Upper lobe of right lung (tissue), 1 donor: ENCODE measurements around the gene TCF19. TPM values are rescaled to one million over a fixed set of nuclear protein-coding genes. Genes with fewer than 3 reads are reported as not detected.
A peak's percentile ranks its signal among the peaks of the same experiment; 100 is the strongest.
"Not testable (repeated sequence)": the region's sequence is repeated elsewhere in the genome, so short reads cannot be mapped to it uniquely, and the experiment has no call there.

Source experiments
- ATAC-seq: fragments of 200-7000 bp; cut with Tn5 transposase; one replicate; pipeline ENCODE4 v1.9.1; 2020; ENCODE audit warnings: mild to moderate bottlenecking, moderate library complexity
- DNase-seq: peaks from one replicate; pipeline ENCODE4 v3.0.0-alpha.2; 2020
- H3K27ac ChIP-seq: fragments of 200-600 bp; one replicate; pipeline ENCODE4 v1.8.0; 2022
- H3K27me3 ChIP-seq: fragments of 200-600 bp; one replicate; pipeline ENCODE4 v1.8.0; 2022; ENCODE audit warnings: mild to moderate bottlenecking
- H3K36me3 ChIP-seq: fragments of 200-600 bp; one replicate; pipeline ENCODE4 v1.8.0; 2022
- H3K4me1 ChIP-seq: fragments of 200-600 bp; one replicate; pipeline ENCODE4 v1.8.0; 2022
- H3K4me3 ChIP-seq: fragments of 200-600 bp; one replicate; pipeline ENCODE4 v1.8.0; 2022; ENCODE audit warnings: mild to moderate bottlenecking
- H3K9me3 ChIP-seq: fragments of 200-600 bp; one replicate; pipeline ENCODE4 v1.8.0; 2022
- intact Hi-C: fragments of 100-400 bp; cut with DNase I; formaldehyde crosslinking; loops from one replicate; pipeline ENCODE4 v1.11.0; 2022
- total RNA-seq: library from RNA; stranded (reverse); fragmentation: NEBNext Ultra II Directional; extraction: Animal tissue kit (Norgen Biotek cat#: 25700); gene quantifications from one replicate; pipeline ENCODE4 v1.2.1, GENCODE V29; 2021
- TF ChIP-seq, protein P1 (sequence below): fragments of 200-600 bp; IDR thresholded peaks from one replicate; pipeline ENCODE4 v1.8.0; 2022; ENCODE audit warnings: antibody characterized with exemption
- donor health status: DM: no; HTN: yes; CAD: no; lungs with severe emphysema.

The TCF19 gene
- total RNA-seq, 1 donor from 2014 or later = 4.5 TPM

DNA sequence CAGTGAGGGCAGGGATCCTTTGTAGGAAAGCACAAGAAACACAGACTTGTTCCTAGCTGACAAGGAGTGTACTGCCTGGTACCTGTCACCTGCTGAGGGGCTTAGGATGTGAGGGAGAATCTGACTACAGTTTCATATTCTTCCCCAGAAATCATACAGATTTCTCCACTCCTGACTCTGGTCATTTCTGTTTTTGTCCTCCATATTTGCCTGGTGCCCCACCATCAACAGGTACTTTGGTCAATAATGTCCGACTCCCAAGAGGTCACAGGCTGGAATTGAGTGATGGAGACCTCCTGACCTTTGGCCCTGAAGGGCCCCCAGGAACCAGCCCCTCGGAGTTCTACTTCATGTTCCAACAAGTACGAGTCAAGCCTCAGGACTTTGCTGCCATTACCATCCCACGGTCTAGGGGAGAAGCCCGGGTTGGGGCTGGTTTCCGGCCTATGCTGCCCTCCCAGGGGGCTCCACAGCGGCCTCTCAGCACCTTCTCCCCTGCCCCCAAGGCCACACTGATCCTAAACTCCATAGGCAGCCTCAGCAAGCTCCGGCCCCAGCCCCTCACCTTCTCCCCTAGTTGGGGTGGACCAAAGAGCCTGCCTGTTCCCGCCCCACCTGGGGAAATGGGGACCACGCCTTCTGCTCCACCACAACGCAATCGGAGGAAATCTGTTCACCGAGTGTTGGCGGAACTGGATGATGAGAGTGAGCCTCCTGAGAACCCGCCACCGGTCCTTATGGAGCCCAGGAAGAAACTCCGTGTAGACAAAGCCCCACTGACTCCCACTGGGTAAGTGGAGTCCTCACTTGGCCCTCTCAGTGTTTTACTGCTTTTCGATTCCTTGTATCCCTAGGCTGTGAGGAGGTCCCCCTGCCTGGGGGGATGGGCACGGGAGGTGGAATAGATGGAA, 3.1 kb downstream of the TCF19 start:
- no peak for DNase-seq
- peaks cover 11% of the 10 kb centered on the region for H3K4me1 ChIP-seq
- H3K4me3 ChIP-seq = no peak overlapping the region
- H3K36me3 ChIP-seq = no peaks in the 10 kb centered on the region
- H3K27me3 ChIP-seq = no peaks in the 10 kb centered on the region
- H3K9me3 ChIP-seq = no peaks in the 10 kb centered on the region
- intact Hi-C loops = no loop called here
- ATAC-seq = no peak
- TF ChIP-seq, protein P1, sequence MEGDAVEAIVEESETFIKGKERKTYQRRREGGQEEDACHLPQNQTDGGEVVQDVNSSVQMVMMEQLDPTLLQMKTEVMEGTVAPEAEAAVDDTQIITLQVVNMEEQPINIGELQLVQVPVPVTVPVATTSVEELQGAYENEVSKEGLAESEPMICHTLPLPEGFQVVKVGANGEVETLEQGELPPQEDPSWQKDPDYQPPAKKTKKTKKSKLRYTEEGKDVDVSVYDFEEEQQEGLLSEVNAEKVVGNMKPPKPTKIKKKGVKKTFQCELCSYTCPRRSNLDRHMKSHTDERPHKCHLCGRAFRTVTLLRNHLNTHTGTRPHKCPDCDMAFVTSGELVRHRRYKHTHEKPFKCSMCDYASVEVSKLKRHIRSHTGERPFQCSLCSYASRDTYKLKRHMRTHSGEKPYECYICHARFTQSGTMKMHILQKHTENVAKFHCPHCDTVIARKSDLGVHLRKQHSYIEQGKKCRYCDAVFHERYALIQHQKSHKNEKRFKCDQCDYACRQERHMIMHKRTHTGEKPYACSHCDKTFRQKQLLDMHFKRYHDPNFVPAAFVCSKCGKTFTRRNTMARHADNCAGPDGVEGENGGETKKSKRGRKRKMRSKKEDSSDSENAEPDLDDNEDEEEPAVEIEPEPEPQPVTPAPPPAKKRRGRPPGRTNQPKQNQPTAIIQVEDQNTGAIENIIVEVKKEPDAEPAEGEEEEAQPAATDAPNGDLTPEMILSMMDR = no peak
- H3K27ac ChIP-seq = no peak overlapping the region

DNA sequence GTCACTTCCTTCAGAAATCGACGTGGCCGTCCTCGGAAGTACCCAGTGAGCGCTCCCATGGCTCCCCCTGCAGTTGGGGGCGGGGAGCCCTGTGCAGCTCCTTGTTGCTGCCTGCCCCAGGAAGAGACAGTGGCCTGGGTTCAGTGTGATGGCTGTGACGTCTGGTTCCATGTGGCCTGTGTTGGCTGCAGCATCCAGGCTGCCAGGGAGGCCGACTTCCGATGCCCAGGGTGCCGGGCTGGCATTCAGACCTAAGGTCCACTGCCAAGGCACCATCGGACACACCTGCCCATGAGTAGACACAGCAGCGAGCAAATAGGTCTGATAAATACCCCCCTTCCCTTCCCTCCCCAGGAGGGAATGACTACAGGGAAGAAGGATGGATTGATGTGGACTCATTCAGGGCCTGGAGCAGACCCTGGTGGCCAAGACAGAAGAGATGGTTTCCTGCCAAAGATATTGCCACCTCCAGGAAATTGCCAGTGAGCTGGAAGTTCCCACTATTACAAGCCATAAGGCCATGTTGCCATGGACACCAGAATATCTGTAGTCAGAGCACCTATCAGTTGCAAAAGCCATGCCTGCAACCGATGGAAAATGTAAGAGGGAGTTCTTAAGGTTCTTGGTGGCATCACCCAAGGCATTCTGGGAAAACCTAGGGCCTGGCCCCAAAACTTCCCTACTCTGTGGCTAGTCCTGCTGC, 4.2 kb downstream of the TCF19 start:
- DNase-seq (no peak), ATAC-seq (no peak)
- Histone ChIP-seq H3K27me3 (no peaks in the 10 kb centered on the region), H3K4me3 (no peak overlapping the region), H3K36me3 (no peaks in the 10 kb centered on the region), H3K9me3 (no peaks in the 10 kb centered on the region), H3K27ac (no peak overlapping the region), H3K4me1 (peaks cover 6% of the 10 kb centered on the region)
- intact Hi-C loops = no loop called here
- TF ChIP-seq, protein P1 = no peak

DNA sequence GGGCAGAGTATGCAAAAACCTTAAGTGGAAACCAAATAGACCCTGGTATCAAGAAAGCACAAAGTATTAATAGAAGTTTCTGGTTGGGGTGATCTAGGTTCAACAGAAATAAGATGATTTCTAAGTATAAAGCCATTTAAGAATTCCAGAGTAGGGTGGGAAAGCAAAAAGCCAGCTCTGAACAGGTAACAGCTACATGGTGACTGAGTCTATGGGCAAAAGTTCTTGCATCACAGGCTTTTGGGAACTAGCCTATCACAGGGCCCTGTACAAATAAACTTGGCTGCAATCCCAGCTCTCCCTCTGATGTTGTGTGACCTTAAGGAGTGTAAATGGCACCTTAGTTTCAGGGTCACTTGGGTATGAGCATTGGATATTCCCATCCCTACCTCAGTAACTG, 5.5 kb downstream of the TCF19 start:
- Histone ChIP-seq H3K4me3 (no peak overlapping the region), H3K36me3 (no peaks in the 10 kb centered on the region), H3K9me3 (no peaks in the 10 kb centered on the region), H3K4me1 (peaks cover 2% of the 10 kb centered on the region), H3K27ac (no peak overlapping the region), H3K27me3 (no peaks in the 10 kb centered on the region)
- DNase-seq (no peak), ATAC-seq (peak; percentile 68)
- TF ChIP-seq, protein P1 = no peak
- intact Hi-C loops = no loop called here

DNA sequence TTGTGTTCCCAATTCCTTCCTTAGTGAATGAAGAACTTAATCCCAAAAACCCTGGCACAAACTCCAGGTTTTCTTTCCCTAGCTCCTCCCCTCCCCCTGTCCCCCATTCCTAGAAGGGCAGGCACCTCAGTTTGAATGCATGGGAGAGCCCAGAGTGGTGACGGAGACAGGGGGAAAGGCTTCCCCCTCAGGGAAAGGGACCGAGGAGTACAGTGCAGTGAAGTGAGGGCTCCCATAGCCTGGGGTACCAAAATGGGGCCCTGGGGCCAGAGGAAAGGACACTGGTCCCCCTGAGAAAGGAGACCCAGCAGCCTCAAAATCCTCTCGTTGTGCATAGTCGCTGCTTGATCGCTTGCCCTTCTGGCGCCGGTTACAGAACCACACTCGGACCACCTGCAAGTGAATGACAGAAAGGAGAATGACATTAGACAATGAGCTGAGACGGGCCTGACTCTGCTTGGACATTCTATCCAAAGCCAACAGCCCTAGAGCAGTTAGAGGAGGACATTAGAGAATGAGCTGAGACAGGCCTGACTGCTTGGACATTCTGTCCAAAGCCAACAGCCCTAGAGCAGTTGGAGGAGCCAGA, 6.2 kb downstream of the TCF19 start:
- H3K4me1 ChIP-seq, H3K36me3 ChIP-seq, H3K27me3 ChIP-seq, DNase-seq, intact Hi-C loops, H3K27ac ChIP-seq, H3K9me3 ChIP-seq, H3K4me3 ChIP-seq, ATAC-seq: not testable (repeated sequence)

DNA sequence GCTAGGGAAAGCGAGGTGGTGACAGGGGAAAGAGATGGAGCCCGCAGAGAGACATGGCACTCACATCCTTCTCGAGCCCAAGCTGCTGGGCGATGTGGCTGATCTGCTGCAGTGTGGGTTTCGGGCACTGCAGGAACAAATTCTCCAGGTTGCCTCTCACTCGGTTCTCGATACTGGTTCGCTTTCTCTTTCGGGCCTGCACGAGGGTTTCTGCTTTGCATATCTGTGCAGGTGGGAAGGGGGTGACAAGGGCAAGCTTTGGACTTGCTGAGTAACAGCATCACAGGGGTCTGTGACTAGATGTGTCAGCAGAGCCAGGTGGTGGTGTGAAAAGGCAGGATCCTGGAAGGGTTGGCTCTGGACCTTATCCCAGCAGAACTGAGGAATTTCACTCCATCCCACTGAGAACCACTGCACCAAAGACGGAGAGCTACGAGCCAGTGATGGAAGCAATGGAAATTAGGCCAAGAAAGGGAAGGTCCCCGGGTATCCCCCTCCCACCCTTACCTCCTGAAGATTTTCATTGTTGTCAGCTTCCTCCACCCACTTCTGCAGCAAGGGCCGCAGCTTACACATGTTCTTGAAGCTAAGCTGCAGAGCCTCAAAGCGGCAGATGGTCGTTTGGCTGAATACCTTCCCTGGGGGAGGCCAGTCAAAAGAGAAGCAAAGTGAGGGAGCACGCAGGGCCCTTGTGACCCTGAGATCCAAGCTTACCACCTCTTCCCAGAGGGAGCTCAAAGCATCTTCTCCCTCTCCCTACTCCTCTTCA, 6.9 kb downstream of the TCF19 start:
- DNase-seq, H3K9me3 ChIP-seq, H3K27me3 ChIP-seq, intact Hi-C loops, H3K27ac ChIP-seq, H3K4me1 ChIP-seq, ATAC-seq, H3K36me3 ChIP-seq, H3K4me3 ChIP-seq: not testable (repeated sequence)

DNA sequence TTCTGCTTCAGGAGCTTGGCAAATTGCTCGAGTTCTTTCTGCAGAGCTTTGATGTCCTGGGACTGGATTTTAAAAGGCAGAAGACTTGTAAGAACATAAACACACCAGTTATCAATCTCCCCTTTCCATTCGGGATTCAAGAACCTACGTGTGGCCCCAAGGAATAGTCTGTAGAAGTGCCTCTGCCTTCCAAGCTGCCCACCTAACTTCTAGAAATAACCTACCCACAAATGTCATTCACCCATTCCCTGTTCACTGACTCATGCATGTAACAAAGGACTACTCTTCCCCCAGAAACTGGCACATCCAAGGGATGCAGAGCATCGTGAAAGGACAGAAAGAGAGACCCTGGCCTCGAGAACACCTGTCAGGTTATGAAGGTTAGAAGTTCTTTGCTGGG, 7.6 kb downstream of the TCF19 start:
- intact Hi-C loops = no loop called here

More for the DNA sequence above, 7.6 kb downstream of the TCF19 start:
- H3K9me3 ChIP-seq = no peaks in the 10 kb centered on the region
- H3K27me3 ChIP-seq = no peaks in the 10 kb centered on the region
- no peak overlapping the region for H3K27ac ChIP-seq
- no peaks in the 10 kb centered on the region for H3K36me3 ChIP-seq
- TF ChIP-seq, protein P1 = no peak
- ATAC-seq = no peak
- no peak overlapping the region for H3K4me3 ChIP-seq
- no peak for DNase-seq
- no peaks in the 10 kb centered on the region for H3K4me1 ChIP-seq
